RWPE2 (cell line): Measurements from ENCODE around the gene ZNRF3.

Source experiments
- ATAC-seq: fragments of 200-7000 bp; cut with Tn5 transposase; 3 replicates; pipeline ENCODE4 v1.9.1; 2021; ENCODE audit warnings: low read depth
- DNase-seq: peaks from one replicate; pipeline ENCODE4 v3.0.0-alpha.2; 2020; ENCODE audit warnings: low spot score
- H3K27ac ChIP-seq: fragments of 450-650 bp; 2 replicates; pipeline ENCODE4 v1.5.1; 2017; ENCODE audit warnings: mild to moderate bottlenecking; ENCODE audit not compliant: poor library complexity, severe bottlenecking
- H3K27me3 ChIP-seq: fragments of 250-450 bp; sonication (Bioruptor Pico); 2 replicates; pipeline ENCODE4 v1.5.1; 2021; ENCODE audit warnings: mild to moderate bottlenecking, moderate library complexity; ENCODE audit not compliant: insufficient read depth, poor library complexity, severe bottlenecking
- H3K36me3 ChIP-seq: fragments of 250-450 bp; sonication (Bioruptor Pico); 2 replicates; pipeline ENCODE4 v1.5.1; 2020; ENCODE audit warnings: low read depth, mild to moderate bottlenecking, moderate library complexity
- H3K4me1 ChIP-seq: fragments of 250-450 bp; sonication (Bioruptor Pico); 2 replicates; pipeline ENCODE4 v1.5.1; 2021; ENCODE audit warnings: mild to moderate bottlenecking, moderate library complexity; ENCODE audit not compliant: insufficient read depth, poor library complexity, severe bottlenecking
- H3K4me3 ChIP-seq: fragments of 250-450 bp; sonication (Bioruptor Pico); 2 replicates; pipeline ENCODE4 v1.5.1; 2021; ENCODE audit warnings: mild to moderate bottlenecking, moderate library complexity; ENCODE audit not compliant: severe bottlenecking
- H3K9me3 ChIP-seq: fragments of 250-450 bp; sonication (Bioruptor Pico); 2 replicates; pipeline ENCODE4 v1.5.1; 2021; ENCODE audit warnings: mild to moderate bottlenecking, moderate library complexity; ENCODE audit not compliant: severe bottlenecking
- CTCF ChIP-seq: fragments of 450-650 bp; IDR thresholded peaks from one replicate; pipeline ENCODE4 v1.5.1; 2017; ENCODE audit warnings: mild to moderate bottlenecking, moderate library complexity; ENCODE audit not compliant: poor library complexity, severe bottlenecking

Gene ZNRF3

GRCh38 chr22:29102300-29102699, 218.9 kb downstream of the ZNRF3 start:
- ATAC-seq (no peak), DNase-seq (no peak)
- Histone ChIP-seq H3K4me3 (no peak overlapping the region), H3K36me3 (no peaks in the 10 kb centered on the region), H3K27ac (no peak overlapping the region), H3K4me1 (no peaks in the 10 kb centered on the region), H3K27me3 (no peaks in the 10 kb centered on the region), H3K9me3 (no peaks in the 10 kb centered on the region)
- TF ChIP-seq CTCF, result no peak

DNA sequence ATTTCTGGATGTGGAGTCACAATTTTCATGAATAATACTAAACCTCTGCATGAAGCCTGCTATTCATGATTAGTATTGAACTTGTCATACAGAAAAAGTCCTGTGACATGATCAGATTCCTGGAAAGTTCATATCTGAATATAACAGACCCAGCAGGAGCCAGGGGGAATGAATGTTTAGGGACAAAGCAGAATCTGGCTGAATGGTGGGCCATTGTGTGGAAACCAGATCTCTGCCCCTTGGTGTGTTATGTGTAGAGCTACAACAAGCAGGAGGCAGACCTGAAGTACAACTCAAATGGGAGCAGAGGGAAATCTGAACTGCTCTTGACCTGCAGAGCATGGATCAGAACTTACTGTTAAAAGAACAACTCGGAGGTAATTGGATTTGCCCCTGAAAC, 219.7 kb downstream of the ZNRF3 start:
- Histone ChIP-seq H3K27me3 (no peaks in the 10 kb centered on the region), H3K27ac (no peak overlapping the region), H3K9me3 (no peaks in the 10 kb centered on the region), H3K4me3 (no peak overlapping the region), H3K4me1 (no peaks in the 10 kb centered on the region), H3K36me3 (no peaks in the 10 kb centered on the region)
- TF ChIP-seq CTCF, result no peak
- ATAC-seq (no peak), DNase-seq (no peak)

DNA sequence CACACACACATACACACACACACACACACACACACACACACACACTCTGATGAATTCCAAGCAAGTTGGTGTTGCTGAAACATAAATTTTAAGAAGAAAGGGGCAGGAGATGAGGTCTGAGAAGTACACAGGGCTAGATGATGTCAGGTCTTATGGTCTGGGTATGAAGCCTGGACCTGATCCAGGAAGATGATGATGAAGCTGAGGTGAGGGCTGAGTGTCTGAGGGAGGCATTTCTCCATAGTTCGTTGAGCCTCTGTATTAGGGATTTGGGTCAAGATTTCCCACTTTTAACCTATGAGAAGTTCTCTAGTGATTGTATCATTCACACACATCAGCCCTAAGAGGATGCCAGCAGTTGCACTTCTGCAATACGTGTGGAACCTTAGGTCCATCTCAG, 222.1 kb downstream of the ZNRF3 start:
- H3K4me1 ChIP-seq, result no peaks in the 10 kb centered on the region
- H3K4me3 ChIP-seq, result no peak overlapping the region
- H3K36me3 ChIP-seq, result no peaks in the 10 kb centered on the region
- no peak overlapping the region for H3K27ac ChIP-seq
- ATAC-seq, result no peak
- H3K27me3 ChIP-seq, result no peaks in the 10 kb centered on the region
- no peak for TF ChIP-seq CTCF
- no peaks in the 10 kb centered on the region for H3K9me3 ChIP-seq
- DNase-seq, result no peak

GRCh38 chr22:29106839-29107238, 223.5 kb downstream of the ZNRF3 start:
- DNase-seq (no peak), ATAC-seq (no peak)

More at GRCh38 chr22:29106839-29107238, 223.5 kb downstream of the ZNRF3 start:
- no peak overlapping the region for H3K4me3 ChIP-seq
- H3K27ac ChIP-seq, result no peak overlapping the region
- no peaks in the 10 kb centered on the region for H3K4me1 ChIP-seq
- no peaks in the 10 kb centered on the region for H3K36me3 ChIP-seq
- no peaks in the 10 kb centered on the region for H3K9me3 ChIP-seq
- TF ChIP-seq CTCF, result no peak
- H3K27me3 ChIP-seq, result no peaks in the 10 kb centered on the region
